NCI-H82 (cell line): Measurements from ENCODE around the gene BMP8A.
"Not testable (repeated sequence)": the region's sequence is repeated elsewhere in the genome, so short reads cannot be mapped to it uniquely, and the experiment has no call there.

Experiments
- DNase-seq: peaks from one replicate; lab custom pipeline; 2025; lab: John Stamatoyannopoulos, UW

BMP8A gene

DNA sequence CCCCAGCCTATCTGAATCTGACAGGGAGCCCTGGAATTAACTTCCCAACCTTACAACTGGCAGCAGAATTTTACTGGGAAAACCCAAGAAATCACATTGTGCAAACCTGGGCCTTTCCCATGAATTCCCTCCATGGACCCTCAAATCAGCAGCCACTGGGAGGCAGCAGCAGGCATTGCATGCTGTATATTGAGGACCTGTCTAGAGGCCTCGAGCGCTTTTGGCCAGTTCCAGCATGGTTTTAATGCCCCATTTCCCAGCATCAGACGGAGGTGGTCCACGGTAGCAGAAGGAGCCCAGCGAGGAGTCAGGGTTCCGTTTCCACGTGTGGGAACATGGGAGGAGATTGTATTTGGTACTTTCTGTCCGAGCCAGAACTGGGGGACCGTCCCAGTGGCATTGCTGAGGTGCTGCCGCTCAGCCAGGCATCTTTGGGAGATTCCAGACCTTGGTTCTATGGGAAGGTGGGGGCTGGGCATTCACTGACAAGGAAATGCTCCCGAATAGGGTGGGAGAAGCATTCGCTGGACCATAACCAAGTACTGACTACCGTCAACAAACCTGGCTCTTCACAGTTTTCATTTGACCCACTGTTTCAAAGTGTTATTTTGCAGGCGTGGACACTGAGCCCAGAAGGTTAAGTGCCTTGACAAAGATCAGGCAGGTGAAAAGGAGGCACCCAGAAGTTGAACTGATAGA, 15.9 kb downstream of the BMP8A start:
- peak; percentile 43 for DNase-seq

DNA sequence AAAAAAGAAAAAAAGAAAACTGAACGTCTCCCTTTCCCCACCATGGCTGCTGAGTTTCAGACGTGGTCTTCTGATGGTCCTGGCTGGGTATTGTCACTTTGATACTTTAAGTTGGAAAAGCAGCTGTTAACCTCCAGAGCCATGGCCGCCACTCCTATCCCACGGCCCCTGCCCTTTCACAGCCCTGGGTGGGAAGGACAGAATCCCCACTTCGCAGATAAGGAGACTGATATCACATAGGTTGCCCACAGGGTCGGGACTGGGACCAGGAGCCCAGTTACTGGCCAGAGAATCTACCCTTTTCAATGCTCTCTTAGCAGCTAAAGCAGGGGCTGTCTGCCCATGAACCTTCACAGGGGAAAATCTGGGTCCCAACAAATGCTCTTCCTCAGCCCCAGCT, 16.8 kb downstream of the BMP8A start:
- no peak for DNase-seq

DNA sequence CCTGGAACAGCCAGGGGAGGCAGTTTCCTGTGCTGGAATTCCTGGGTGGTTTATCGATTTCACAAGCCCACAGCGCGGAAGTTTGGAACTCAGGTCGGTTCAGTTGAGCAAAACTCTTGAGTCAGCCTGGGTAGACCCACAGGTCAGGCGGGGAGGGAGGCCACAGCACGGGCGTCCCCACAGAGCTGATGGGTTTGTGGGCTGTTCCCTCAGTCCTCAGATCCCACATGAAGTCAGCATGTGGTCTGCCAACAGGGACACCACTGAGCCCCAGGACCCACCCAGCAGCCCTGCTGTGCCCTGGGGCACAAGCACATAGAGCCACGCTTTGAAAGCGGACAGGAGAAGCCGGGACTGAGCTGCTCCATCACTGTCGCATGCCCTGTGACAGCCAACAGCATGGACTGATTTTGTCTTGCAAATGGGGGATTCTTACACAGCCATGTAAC, 17.4 kb downstream of the BMP8A start:
- DNase-seq, result no peak

DNA sequence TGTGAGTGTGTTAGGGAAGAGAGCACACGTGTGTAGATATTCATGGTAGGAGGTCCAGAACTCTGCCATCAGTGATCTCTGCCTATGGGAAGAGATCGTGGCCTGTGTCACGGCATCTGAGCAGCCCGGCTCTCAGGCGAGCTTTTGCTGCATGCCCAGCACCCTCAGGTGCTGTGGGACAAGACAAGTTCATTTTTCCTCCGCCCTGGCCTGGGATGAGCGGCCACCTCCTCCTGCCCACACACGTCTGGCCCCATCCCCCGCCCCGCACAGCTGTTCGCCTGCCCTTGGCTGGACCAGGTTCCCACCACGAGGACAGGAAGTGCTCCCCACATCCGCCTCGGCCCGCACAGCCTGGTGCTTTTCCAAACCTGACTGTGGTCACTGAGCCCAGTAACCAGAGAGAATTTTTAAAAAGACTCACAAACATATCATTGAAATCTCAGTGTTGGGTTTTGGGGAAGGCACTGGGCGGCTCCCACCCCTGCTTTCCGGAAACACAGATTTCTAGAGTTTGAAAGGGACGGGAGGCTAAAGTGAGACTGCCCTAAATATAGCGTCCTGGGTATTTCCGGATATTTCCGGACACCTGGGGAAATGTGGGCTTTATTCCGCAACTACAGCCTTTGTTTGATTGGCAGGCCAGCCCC, 18.0 kb downstream of the BMP8A start:
- no peak for DNase-seq

DNA sequence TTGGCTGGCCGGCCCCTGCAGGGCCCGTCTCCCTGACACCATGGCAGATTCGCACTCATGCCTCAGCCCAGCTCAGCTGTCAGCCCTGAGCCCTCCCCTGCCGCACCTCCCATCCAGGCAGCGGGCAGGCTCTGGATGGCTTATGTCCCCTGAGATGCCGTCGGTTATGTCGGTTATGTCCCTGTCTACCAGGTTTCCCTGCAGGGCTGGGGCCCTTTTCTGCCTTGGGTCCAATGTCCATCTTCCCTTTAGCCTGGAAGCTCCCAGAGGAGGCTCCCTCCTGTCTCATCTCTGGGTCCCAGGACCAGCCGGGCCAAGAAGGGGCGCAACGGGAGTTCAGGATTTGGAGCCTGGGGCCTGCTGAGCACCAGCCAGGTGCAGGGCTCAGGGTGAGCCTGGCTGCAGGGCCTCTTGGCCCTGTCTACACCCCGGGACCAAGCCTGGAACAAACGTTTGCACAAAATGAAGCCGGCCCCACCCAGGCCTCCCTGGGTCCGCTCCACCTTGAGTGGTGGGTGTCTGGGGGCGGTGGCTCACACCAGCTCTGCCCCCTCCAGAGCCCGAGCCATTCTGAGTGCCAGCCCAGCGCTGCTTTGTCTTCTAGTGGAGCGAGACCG, 19.2 kb downstream of the BMP8A start:
- DNase-seq, result not testable (repeated sequence)

DNA sequence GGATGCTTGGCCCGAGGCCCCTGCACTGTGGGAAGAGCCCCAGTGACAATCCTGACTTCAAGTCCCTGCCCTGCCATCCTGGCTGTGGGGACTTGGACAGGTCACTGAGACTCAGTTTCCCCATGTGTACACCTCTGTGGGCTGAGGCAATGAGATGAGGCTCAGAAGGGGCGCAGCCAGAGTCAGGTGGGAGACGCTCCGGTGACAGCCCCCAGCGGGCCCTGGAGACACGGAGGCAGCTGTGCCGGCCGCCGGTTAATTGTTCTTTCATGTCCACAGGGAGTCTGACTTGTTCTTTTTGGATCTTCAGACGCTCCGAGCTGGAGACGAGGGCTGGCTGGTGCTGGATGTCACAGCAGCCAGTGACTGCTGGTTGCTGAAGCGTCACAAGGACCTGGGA, 20.0 kb downstream of the BMP8A start:
- not testable (repeated sequence) for DNase-seq

DNA sequence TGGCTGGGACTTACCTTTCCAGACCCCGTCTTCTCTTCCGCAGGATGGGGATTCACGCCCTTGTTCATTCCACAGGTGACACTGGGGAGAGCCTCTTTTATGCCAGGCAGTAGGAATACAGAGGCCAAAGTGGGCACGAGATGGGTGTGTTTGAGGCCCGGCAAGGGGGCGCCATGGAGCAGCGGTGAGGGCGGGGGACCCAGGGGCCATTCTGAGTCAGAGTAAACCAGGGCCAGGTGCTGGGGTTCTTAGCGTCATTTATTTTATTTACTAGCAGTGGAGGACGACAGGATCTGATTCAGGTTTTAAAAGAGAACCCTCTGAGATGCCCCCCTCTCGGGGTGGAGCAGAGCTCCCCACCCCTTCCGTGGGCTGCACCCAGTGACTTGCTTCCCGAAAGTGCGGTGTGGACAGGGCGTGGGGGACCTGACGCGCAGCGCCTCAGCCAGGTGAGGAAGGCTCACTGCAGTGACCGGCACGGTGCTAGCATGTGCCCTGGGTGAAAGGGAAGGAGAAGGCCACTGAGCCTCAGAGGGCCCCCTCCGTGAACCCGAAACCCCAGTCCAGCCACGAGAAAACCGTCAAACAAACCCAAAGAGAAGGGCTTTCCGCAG, 20.9 kb downstream of the BMP8A start:
- DNase-seq, result not testable (repeated sequence)

DNA sequence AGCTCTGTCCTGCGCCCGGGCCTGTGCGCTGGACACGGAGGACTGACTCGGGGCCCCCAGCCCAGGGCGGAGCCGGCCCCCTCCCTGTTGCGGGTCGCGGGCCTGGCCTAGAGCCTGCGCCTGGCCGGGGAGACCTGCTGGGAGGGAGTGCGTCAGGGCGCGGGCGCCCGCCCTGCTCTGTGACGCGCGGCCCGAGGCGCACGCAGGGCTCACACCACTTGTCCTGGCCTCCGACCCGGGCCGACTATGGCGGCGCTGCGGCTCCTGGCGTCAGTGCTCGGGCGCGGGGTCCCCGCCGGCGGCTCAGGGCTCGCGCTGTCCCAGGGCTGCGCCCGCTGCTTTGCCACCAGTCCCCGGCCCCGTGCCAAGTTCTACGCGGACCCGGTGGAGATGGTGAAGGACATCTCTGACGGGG, 23.3 kb downstream of the BMP8A start:
- not testable (repeated sequence) for DNase-seq

DNA sequence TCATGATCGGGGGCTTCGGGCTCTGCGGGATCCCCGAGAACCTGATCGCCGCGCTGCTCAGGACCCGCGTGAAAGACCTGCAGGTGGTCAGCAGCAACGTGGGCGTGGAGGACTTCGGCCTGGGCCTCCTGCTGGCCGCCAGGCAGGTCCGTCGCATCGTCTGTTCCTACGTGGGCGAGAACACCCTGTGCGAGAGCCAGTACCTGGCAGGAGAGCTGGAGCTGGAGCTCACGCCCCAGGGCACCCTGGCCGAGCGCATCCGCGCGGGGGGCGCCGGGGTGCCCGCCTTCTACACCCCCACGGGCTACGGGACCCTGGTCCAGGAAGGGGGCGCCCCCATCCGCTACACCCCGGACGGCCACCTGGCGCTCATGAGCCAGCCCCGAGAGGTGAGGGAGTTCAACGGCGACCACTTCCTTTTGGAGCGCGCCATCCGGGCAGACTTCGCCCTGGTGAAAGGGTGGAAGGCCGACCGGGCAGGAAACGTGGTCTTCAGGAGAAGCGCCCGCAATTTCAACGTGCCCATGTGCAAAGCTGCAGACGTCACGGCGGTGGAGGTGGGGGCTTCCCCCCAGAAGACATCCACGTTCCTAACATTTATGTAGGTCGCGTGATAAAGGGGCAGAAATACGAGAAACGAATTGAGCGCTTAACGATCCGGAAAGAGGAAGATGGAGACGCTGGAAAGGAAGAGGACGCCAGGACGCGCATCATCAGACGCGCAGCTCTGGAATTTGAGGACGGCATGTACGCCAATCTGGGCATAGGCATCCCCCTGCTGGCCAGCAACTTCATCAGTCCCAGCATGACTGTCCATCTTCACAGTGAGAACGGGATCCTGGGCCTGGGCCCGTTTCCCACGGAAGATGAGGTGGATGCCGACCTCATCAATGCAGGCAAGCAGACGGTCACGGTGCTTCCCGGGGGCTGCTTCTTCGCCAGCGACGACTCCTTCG, 24.0 kb downstream of the BMP8A start:
- not testable (repeated sequence) for DNase-seq

DNA sequence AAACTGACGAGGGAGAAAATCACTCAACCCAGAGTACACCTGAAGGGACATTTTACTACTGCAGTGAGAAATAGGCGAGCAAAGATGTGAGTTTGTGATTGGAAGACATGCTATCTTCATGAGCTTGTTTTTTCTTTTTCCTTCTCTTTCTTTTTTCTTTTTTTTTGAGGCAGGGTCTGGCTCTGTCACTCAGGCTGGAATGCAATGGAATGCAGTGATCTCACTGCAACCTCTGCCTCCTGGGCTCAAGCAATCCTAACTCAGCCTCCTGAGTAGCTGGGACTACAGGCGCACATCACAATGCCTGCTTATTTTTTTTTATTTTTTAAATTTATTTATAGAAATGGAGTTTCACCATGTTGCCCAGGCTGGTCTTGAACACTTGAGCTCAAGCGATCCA, 25.4 kb downstream of the BMP8A start:
- not testable (repeated sequence) for DNase-seq

DNA sequence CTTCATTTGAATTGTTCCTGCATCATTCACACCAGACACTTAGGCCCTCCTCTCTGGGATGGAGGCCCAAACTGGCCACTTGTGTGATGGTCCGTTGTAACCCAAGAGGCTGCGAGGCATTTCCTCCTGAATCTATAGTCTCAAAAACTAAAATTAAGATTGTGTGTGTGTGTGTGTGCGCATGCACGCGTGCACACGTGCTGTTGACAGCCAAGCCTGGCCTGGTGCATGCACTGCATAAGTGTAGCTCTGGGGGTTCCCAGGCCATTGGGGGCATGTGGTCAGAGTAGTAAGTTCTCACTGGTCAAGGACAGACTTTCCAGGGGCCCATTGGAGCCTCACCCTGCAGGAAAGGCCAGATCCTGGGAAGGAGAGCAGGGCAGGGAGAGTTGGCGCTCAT, 26.5 kb downstream of the BMP8A start:
- not testable (repeated sequence) for DNase-seq

DNA sequence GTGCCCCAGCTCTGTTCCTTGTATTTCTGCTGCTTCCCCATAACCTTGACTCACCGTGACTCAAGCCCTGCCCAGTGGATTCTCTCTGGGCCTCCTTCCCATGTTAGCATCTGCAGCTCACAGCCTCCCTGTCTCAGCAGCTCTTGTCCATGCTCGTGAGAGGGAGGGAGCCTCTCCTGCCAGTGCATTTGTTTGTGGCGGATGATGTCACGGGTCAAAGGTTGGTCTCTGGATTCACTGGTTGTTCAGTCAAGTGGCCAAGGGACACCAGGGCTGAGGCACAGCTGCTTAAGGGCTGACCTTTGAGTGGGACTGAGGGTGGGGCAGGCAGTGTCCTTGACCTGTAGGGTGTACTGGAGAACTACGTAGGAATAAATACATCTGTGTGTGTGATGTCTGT, 27.9 kb downstream of the BMP8A start:
- DNase-seq, result not testable (repeated sequence)

DNA sequence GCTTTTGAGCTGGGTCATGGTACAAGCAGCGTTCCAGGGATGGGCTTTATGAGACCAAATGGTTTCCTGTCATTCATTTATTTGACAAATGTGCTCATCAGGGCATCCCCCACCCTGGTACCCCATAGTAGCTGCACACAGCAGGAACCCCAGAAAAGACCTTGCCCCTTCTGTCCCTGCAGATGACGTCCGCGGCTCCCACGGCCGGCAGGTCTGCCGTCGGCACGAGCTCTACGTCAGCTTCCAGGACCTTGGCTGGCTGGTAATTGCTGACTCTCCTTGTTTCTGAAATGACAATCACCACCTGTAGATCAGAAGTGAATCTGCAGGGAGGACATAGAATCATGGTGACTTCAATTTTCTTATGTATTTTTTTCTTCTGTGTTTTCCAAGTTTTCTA, 30.8 kb downstream of the BMP8A start:
- DNase-seq, result not testable (repeated sequence)

DNA sequence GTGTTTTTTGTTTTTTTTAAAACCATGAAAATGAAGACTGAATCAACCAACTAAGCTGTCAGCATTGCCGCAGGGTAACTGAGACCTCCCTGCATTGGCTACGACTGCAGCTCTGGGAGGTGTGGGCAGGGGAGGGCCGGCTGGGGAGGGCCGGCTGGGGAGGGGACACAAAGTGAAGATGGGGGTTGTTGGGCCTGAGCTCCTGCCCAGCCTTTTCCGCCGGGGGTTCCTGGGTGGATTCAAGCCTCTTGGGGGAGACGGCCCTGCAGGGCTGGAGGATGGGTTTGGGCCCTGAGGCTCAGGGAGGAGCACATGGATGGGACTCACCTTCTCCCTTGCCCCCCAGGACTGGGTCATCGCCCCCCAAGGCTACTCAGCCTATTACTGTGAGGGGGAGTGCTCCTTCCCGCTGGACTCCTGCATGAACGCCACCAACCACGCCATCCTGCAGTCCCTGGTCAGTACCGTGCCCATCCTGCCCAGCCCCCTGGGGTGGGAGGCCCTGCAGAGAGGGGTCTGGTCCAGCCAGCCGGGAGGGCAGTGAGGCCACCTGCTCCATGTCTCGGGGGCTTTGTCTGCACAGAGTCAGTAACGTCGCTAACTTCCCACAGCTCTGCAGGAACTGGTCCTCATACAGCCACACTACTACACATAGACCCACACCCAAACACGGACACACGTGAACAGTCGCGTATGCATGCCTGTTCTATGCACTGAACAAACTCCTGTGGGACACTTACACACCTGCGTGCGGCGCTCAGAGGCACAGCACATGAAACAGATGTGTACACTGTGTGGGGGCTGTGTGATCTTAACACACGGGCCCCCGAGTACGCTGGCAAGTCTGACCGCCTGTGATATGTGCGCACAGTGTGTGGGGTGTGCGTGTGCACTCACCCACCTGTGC, 31.5 kb downstream of the BMP8A start:
- DNase-seq, result no peak

DNA sequence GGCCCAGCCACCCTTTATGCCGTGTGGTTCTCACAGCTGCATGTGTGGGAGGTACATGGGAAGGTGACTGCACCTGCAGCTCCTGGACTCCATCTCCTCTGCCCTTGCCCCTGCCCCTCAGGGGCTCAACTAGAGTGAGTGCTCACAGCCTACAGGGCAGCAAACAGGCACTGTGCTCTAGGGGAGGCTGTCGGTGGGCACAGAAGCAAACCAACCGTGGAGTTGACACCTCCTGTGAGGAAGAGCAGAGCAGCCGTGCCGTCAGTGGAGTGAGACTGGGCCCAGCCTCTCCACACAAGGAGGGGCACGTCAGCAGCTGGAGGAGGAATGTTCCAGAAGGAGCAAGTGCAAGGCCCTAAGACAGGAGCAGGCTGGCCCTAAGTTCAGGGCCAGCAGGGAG, 32.7 kb downstream of the BMP8A start:
- DNase-seq, result no peak

DNA sequence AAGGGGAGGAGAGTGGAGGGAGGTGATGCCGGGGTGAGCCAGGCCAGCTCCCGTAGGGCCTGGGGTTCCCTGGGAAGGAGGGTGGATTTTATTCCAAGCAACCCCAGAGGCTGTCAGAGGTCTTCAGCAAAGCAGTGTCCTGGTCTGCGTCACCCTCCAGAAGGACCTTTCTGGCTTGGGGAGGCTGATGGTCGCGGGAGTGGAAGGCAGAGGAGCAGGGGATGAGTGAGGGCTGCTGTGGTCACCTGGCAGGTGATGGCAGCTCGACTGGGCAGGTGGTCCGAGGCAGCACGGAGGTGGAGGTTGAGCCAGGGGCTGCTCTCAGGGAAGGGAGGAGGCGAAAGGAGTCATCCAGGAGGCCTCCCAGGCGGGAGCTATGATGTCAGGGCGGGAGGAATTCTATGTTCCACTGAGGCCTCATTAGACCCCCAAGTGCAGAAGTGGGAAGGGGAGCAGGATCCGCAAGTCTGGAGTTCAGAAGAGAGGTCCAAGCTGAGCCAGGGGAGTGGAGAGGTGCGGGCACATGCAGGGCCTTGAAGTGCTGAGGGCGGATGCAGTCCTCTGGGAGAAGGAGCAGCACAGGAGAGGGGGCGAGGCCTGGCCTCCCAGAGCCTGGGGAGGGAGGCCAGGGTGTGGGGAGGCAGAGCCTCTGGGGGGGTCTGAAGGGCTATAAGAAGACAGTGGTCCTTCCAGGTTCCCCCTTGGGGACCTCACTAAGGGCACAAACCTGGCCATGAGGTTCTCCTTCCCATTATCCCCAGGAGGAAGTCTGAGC, 33.3 kb downstream of the BMP8A start:
- DNase-seq, result no peak

DNA sequence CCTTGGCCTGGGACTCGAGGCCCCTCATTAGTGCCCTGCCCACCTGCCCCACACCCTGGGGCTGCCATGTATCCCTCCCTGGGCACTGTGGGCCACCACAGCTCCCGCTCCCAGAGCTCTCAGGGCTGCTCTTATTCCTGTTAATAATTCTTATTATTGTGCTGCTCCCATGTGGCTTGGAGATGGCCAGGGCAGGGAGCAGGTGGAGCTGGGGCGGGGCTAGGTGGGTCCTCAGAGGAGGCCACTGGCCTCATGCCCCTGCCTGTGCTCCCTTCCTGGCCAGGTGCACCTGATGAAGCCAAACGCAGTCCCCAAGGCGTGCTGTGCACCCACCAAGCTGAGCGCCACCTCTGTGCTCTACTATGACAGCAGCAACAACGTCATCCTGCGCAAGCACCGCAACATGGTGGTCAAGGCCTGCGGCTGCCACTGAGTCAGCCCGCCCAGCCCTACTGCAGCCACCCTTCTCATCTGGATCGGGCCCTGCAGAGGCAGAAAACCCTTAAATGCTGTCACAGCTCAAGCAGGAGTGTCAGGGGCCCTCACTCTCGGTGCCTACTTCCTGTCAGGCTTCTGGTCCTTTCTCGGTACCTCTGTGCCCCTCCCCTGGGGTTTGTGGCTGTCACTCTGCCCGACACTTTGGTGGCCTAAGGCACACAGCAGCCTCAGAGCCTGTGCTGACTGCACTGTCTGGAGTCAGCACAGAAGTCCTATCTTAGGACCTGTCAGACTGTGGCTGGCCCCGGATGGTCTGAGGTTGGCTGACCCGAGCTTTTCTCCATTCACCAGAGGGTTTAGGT, 34.1 kb downstream of the BMP8A start:
- DNase-seq, result no peak

DNA sequence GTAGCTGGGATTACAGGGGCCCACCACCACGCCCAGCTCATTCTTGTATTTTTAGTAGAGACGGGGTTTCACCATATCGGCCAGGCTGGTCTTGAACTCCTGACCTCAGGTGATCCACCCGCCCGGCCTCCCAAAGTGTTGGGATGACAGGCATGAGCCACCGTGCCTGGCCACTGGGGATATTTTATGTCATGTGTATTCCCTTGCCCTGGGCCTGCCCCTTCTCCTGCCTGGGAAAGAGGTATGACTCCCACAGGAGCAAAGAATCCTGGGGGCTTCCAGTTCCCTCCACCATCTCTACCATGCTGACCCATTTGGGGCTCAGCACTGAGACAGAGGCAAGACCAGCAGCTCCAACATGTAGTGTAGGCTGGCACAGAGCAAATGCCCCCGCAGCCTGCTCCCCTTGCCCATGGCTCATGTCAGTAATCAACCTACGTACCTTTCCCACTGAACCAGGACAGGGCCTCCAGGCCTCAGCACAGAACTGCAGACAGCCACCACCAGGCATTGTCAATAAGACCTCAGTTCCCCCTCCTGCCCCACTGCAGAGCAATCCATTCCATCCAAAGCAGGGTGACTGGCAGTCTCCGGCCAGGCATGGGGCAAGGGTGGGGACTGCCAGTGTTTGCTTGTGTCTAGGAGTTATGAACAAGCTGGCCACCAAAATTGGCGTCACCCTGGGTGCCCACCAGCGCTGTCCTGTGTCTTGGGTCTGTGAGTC, 35.2 kb downstream of the BMP8A start:
- DNase-seq, result no peak
